A549 (cell line): ENCODE results near the gene MGLL. TPM values are rescaled to one million over a fixed set of nuclear protein-coding genes. Genes with fewer than 3 reads are reported as not detected.

Experiments
- ATAC-seq, 2 experiments: fragments of 200-7000 bp in 1 of 2; fragments of >200 bp in 1 of 2; cut with Nextera tagmentation in 1 of 2; cut with Tn5 transposase in 1 of 2; 3 replicates each; pipeline versions ENCODE4 v1.8.0 to v1.9.1; 2018 to 2020; ENCODE audit warnings: mild to moderate bottlenecking in 1 of 2, moderate library complexity in 1 of 2
- CTCF ChIA-PET: fragments of 300-600 bp; sonication (Branson Sonifier 250); formaldehyde crosslinking; extraction: SDS; loops from one replicate; lab custom pipeline; 2021; ENCODE audit warnings: antibody characterized with exemption, inconsistent platforms; lab: Yijun Ruan, JAX
- POLR2A ChIA-PET: fragments of 350-600 bp; formaldehyde crosslinking; extraction: SDS; loops from one replicate; lab custom pipeline; 2021; ENCODE audit warnings: antibody characterized with exemption, inconsistent platforms; lab: Yijun Ruan, JAX
- DNase-seq, 2 experiments: peaks; one replicate each; pipeline versions ENCODE4 v3.0.0 to v3.0.0-alpha.2; 2011 to 2016; ENCODE audit warnings: low read depth in 1 of 2, low spot score in 1 of 2
- FAIRE-seq: peaks from 2 replicates; lab custom pipeline; 2011; peaks lifted over from hg19 to GRCh38; lab: Jason Lieb, UNC
- H3K27ac ChIP-seq, 2 experiments: fragments of >200 bp; sonication (Bioruptor Twin); formaldehyde crosslinking; 3 replicates each; pipeline ENCODE4 v1.5.1; 2016 to 2017
- H3K4me1 ChIP-seq: fragments of >200 bp; sonication (Bioruptor Twin); formaldehyde crosslinking; 3 replicates; pipeline ENCODE4 v1.6.1; 2016
- H3K4me2 ChIP-seq: fragments of >200 bp; sonication (Bioruptor Twin); formaldehyde crosslinking; 3 replicates; pipeline ENCODE4 v1.6.1; 2016
- H3K4me3 ChIP-seq: fragments of >200 bp; sonication (Bioruptor Twin); formaldehyde crosslinking; 3 replicates; pipeline ENCODE4 v1.5.1; 2016
- H3K9me3 ChIP-seq: fragments of >200 bp; sonication (Bioruptor Twin); formaldehyde crosslinking; 3 replicates; pipeline ENCODE4 v1.6.1; 2016
- CBX8 ChIP-seq: fragments of 200-600 bp; sonication (generic); IDR thresholded peaks from 2 replicates; pipeline ENCODE4 v1.6.1; 2016
- CEBPB ChIP-seq, 2 experiments: fragments of >200 bp in 1 of 2; sonication (Bioruptor Twin) in 1 of 2; formaldehyde crosslinking in 1 of 2; IDR thresholded peaks; 2 replicates each; pipeline ENCODE4 v1.6.1; 2012 to 2016
- EHF ChIP-seq: fragments of 250-450 bp; sonication (Bioruptor Pico); IDR thresholded peaks from 2 replicates; pipeline ENCODE4 v1.5.0; 2020; ENCODE audit warnings: mild to moderate bottlenecking
- EHMT2 ChIP-seq: fragments of 200-600 bp; sonication (generic); IDR thresholded peaks from 2 replicates; pipeline ENCODE4 v1.6.1; 2016; ENCODE audit warnings: antibody characterized with exemption, low read depth, mild to moderate bottlenecking, moderate library complexity
- EP300 ChIP-seq, 2 experiments: fragments of >200 bp; sonication (Bioruptor Twin); formaldehyde crosslinking; IDR thresholded peaks; 2 replicates in 1 of 2; 3 replicates in 1 of 2; pipeline ENCODE4 v1.6.1; 2016 to 2017
- ESRRA ChIP-seq: fragments of 150-350 bp; IDR thresholded peaks from 2 replicates; pipeline ENCODE4 v1.6.1; 2014; ENCODE audit warnings: mild to moderate bottlenecking, low read length, borderline replicate concordance
- FOSB ChIP-seq: fragments of 250-450 bp; sonication (Bioruptor Pico); IDR thresholded peaks from 2 replicates; pipeline ENCODE4 v1.5.0; 2020; ENCODE audit warnings: mild to moderate bottlenecking, moderate library complexity
- GATA3 ChIP-seq: IDR thresholded peaks from 2 replicates; pipeline ENCODE4 v1.6.1; 2012; ENCODE audit warnings: borderline replicate concordance
- HMGXB4 ChIP-seq: fragments of 250-450 bp; sonication (Bioruptor Pico); IDR thresholded peaks from 2 replicates; pipeline ENCODE4 v1.5.0; 2021; ENCODE audit warnings: mild to moderate bottlenecking, moderate library complexity, borderline replicate concordance
- MAFK ChIP-seq: fragments of 450-650 bp; IDR thresholded peaks from 2 replicates; pipeline ENCODE4 v1.6.1; 2014; ENCODE audit not compliant: partially characterized antibody
- MAX ChIP-seq: IDR thresholded peaks from 2 replicates; pipeline ENCODE4 v1.6.1; 2012
- NFE2L2 ChIP-seq: fragments of 150-350 bp; conservative IDR thresholded peaks from 2 replicates; pipeline ENCODE4 v1.6.1; 2014; ENCODE audit warnings: low read length
- PHF8 ChIP-seq: fragments of 200-600 bp; sonication (generic); IDR thresholded peaks from 2 replicates; pipeline ENCODE4 v1.6.1; 2016; ENCODE audit warnings: low read depth, mild to moderate bottlenecking, antibody characterized with exemption, moderate library complexity, borderline replicate concordance
- RAD21 ChIP-seq, 2 experiments: fragments of >200 bp in 1 of 2; sonication (Bioruptor Twin) in 1 of 2; formaldehyde crosslinking in 1 of 2; IDR thresholded peaks in 1 of 2; conservative IDR thresholded peaks in 1 of 2; 2 replicates in 1 of 2; 3 replicates in 1 of 2; pipeline ENCODE4 v1.6.1; 2012 to 2018; ENCODE audit warnings: inconsistent platforms in 1 of 2
- RFX5 ChIP-seq: fragments of 450-650 bp; IDR thresholded peaks from 2 replicates; pipeline ENCODE4 v1.7.1; 2014; ENCODE audit warnings: antibody characterized with exemption, mild to moderate bottlenecking, moderate library complexity
- WGBS: methylation state at CpG from one replicate; pipeline ENCODE4 v1.1.6; 2017; ENCODE audit errors: missing lambda C conversion rate; 5-methylcytosine and 5-hydroxymethylcytosine counted together
- polyA plus RNA-seq, 4 experiments: library from polyadenylated mRNA; depleted of rRNA in 3 of 4; stranded (reverse); fragments of >200 nt; fragmentation: RNase III in 1 of 4; extraction: RNeasy Plus Mini Kit Qiagen cat#74134 plus additional on column Dnase treatment in 1 of 4; gene quantifications; 2 replicates in 3 of 4; 3 replicates in 1 of 4; pipeline ENCODE4 v1.2.3, GENCODE V29; 2011 to 2017
- TF ChIP-seq, protein P1 (sequence below): fragments of >200 bp; sonication (Bioruptor Twin); formaldehyde crosslinking; IDR thresholded peaks from 3 replicates; pipeline ENCODE4 v1.5.1; 2016

MGLL gene
- polyA plus RNA-seq, 2 of the 4 experiments (the other 2 are of a cell fraction) = 38.5 to 41.5 TPM

DNA sequence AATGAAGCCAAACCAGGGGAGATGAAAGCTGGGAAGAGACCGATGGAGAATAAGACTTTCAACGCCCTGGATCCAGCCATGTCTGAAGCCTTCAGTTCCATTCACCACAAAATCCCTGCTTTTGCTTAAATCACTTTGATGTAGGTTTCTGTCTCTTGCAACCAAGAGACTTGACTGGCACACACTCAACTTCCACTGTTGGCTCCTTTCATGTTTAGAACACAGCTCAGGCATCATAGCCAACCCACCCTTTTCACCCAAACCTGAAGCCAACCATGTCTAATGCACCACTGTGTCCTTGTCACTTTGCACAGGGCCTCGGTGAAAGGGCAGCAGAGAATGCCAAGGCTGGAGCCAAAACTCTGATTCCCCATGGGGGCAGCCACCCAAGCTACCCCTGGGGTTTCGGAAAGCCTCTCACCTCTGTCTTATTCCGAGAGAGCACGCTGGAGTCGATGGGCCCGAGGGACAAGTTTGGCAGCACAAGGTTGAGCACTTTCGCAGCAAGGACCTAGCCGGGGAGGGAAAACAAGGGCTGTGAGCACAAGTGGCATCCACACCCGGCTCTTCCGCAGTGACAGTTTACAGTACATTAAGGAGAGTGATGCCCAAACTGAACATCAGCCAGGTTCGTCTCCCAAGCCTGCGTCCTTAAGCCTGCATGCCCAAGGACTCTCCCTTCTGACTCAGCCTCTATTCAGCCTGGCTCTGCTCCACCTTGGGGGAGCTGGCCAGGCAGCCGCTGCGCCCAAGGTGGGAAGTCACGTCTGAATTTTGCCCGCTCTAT is 112.0 kb downstream of the MGLL start:
- POLR2A ChIA-PET = no interaction called here
- H3K27ac ChIP-seq = peak overlapping the region; percentile 49 to 81
- CTCF ChIA-PET = interaction anchor here (0.7 to 2.0 kb wide), 3 partner anchors 10 to 50 kb away, joined by 3 to 9 read pairs (median 5); no protein-coding TSS in a partner anchor
- TF ChIP-seq EHF (no peak), RAD21 (conservative IDR thresholded peaks at IDR 0.05 in 1 of 2, IDR thresholded peaks at IDR 0.05 in 1 of 2) (0 out of 5 replicates have a peak, but pooled peaks of 1 of the 2 experiments have one; percentile 10)
- TF ChIP-seq, all 56 proteins: peak for 1
- Histone ChIP-seq H3K9me3 (no peaks in the 10 kb centered on the region), H3K4me1 (peaks cover 25% of the 10 kb centered on the region), H3K4me2 (peak overlapping the region; percentile 24), H3K4me3 (no peak overlapping the region)
- peak; percentile 58 to 80; a peak in 4 of 6 replicates for ATAC-seq
- DNase-seq = peak; percentile 15 to 47
- WGBS = 54% methylated on average over 14 of the region's 18 CpGs
- no peak for FAIRE-seq

DNA sequence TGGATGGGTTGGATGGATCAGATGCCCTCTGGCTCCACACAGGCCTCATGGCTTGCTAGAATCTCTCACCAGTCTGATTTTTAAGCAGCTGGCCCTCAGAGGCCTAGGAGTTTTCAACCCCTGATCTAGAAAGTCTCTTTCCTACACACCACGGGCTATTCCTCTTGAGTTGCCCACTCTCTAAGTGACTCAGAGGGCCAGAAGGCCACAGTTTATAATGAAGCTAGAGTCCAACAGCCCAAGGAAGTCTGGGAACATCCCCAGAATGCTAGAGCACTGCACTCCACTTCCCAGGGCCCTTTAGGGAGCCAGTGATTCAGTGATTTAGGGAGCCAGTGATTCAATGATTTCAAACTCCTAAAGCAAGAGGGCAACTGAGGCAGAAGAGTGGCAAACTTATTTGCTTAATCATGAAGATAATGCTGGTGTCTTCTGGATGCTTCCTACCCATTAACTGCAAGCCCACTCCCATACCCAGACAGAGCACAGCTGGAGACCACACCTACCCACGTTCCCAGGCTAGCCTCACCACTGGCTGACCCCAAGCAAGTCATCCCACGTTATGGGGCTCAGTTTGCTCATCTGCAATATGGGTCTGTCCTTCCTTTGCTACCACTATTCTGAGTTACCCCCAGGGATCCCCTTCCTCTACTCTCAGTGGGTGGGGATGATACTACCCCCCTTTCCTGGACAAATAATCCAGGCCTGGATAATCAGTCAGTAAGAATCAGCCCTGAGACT is 112.8 kb downstream of the MGLL start:
- no peak for DNase-seq
- POLR2A ChIA-PET = no interaction called here
- TF ChIP-seq CBX8 (no peak), EHMT2 (no peak), NFE2L2 (no peak), CEBPB (IDR thresholded peaks at IDR 0.05) (no peak), EP300 (IDR thresholded peaks at IDR 0.05) (no peak)
- FAIRE-seq = no peak
- Histone ChIP-seq H3K4me3 (no peak overlapping the region), H3K27ac (peak overlapping the region; percentile 49 to 81; a peak in 5 of 6 replicates), H3K4me2 (no peak overlapping the region; the same call in 2 of the 3 replicates), H3K4me1 (peaks cover 25% of the 10 kb centered on the region), H3K9me3 (no peaks in the 10 kb centered on the region)
- no peak for ATAC-seq
- WGBS = 86% methylated on average over 1 of the region's 3 CpGs
- CTCF ChIA-PET = interaction anchor here (2.0 kb wide), 1 partner anchor 13 kb away, joined by 9 read pairs; no protein-coding TSS in a partner anchor

- Histone ChIP-seq H3K9me3 (peaks cover 2% of the 10 kb centered on the region; the same call in 1 of the 3 replicates), H3K4me2 (no peak overlapping the region), H3K4me1 (peaks cover 25% of the 10 kb centered on the region), H3K4me3 (no peak overlapping the region), H3K27ac (no peak overlapping the region; a peak in 1 of 6 replicates)
- ChIA-PET CTCF (no interaction called here), POLR2A (no interaction called here)
- FAIRE-seq (no peak), ATAC-seq (no peak), DNase-seq (no peak)
- 44% methylated on average over 2 of the region's 2 CpGs for WGBS
- TF ChIP-seq, protein P1, sequence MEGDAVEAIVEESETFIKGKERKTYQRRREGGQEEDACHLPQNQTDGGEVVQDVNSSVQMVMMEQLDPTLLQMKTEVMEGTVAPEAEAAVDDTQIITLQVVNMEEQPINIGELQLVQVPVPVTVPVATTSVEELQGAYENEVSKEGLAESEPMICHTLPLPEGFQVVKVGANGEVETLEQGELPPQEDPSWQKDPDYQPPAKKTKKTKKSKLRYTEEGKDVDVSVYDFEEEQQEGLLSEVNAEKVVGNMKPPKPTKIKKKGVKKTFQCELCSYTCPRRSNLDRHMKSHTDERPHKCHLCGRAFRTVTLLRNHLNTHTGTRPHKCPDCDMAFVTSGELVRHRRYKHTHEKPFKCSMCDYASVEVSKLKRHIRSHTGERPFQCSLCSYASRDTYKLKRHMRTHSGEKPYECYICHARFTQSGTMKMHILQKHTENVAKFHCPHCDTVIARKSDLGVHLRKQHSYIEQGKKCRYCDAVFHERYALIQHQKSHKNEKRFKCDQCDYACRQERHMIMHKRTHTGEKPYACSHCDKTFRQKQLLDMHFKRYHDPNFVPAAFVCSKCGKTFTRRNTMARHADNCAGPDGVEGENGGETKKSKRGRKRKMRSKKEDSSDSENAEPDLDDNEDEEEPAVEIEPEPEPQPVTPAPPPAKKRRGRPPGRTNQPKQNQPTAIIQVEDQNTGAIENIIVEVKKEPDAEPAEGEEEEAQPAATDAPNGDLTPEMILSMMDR = no peak
- TF ChIP-seq RAD21 (conservative IDR thresholded peaks at IDR 0.05 in 1 of 2, IDR thresholded peaks at IDR 0.05 in 1 of 2) = no peak
- no peak for TF ChIP-seq MAX
- TF ChIP-seq EP300 (IDR thresholded peaks at IDR 0.05) = no peak
- TF ChIP-seq PHF8 = no peak
- TF ChIP-seq FOSB (CRISPR knock-in tag) = no peak
- TF ChIP-seq ESRRA = no peak
- no peak for TF ChIP-seq GATA3
- TF ChIP-seq, all 56 proteins: peak for 0
Observed at GRCh38 chr3:127708837-127709236, 113.5 kb downstream of the MGLL start.

GRCh38 chr3:127707851-127708411 is 114.4 kb downstream of the MGLL start:
- ATAC-seq (no peak), DNase-seq (no peak), FAIRE-seq (no peak)
- H3K4me3 ChIP-seq = no peak overlapping the region
- peaks cover 3% of the 10 kb centered on the region; the same call in 1 of the 3 replicates for H3K9me3 ChIP-seq
- no peak for TF ChIP-seq HMGXB4 (CRISPR knock-in tag)
- no peak for TF ChIP-seq EP300 (IDR thresholded peaks at IDR 0.05)
- no peak for TF ChIP-seq RFX5
- TF ChIP-seq MAFK = no peak
- no peak overlapping the region for H3K4me2 ChIP-seq
- peak overlapping the region in 1 of 2 experiments; percentile 33; a peak in 1 of 6 replicates for H3K27ac ChIP-seq
- ChIA-PET CTCF (no interaction called here), POLR2A (no interaction called here)
- peaks cover 25% of the 10 kb centered on the region for H3K4me1 ChIP-seq
- WGBS = 72% methylated on average over 13 of the region's 13 CpGs
